Ovary (tissue), 9 donors: ENCODE measurements around the gene CH25H. TPM values are rescaled to one million over a fixed set of nuclear protein-coding genes. Genes with fewer than 3 reads are reported as not detected.
"Not testable (repeated sequence)": the region's sequence is repeated elsewhere in the genome, so short reads cannot be mapped to it uniquely, and the experiment has no call there.

ENCODE experiments used
- DNase-seq, 5 donors: peaks; one replicate each; pipeline ENCODE4 v3.0.0-alpha.2; 2019 to 2020
- H3K27ac ChIP-seq, 2 donors: fragments of 200-600 bp; one replicate each; pipeline versions ENCODE4 v1.5.1 to v1.8.0; 2019 to 2022
- H3K27me3 ChIP-seq: fragments of 200-600 bp; one replicate; pipeline ENCODE4 v1.8.0; 2022
- H3K36me3 ChIP-seq: fragments of 200-600 bp; sonication (generic); one replicate; pipeline ENCODE4 v1.5.1; 2019
- H3K4me1 ChIP-seq: one replicate; pipeline ENCODE4 v1.8.1; 2013; ENCODE audit warnings: mild to moderate bottlenecking, moderate library complexity; ENCODE audit not compliant: insufficient read depth
- H3K4me3 ChIP-seq: fragments of 200-600 bp; sonication (generic); one replicate; pipeline ENCODE4 v1.5.1; 2017
- H3K9me3 ChIP-seq, 2 donors: fragments of 200-600 bp in 1 of 2; sonication (generic) in 1 of 2; one replicate each; pipeline versions ENCODE4 v1.5.1 to v1.8.1; 2013 to 2019; ENCODE audit warnings: mild to moderate bottlenecking in 1 of 2, moderate library complexity in 1 of 2
- EP300 ChIP-seq: sonication (generic); formaldehyde crosslinking; IDR thresholded peaks from one replicate; pipeline ENCODE4 v1.6.1; 2017; ENCODE audit warnings: antibody characterized with exemption
- POLR2A ChIP-seq: fragments of 450-650 bp; IDR thresholded peaks from one replicate; pipeline ENCODE4 v1.6.1; 2017; ENCODE audit warnings: antibody characterized with exemption, mild to moderate bottlenecking, moderate library complexity
- WGBS, 3 donors: extraction: QIAGEN DNeasy Blood & Tissue Kit in 1 of 3; methylation state at CpG; one replicate each; pipeline versions ENCODE4 v1.1.5 to v1.1.7; 2013 to 2017; 5-methylcytosine and 5-hydroxymethylcytosine counted together
- intact Hi-C, 4 donors: fragments of 100-400 bp; cut with DNase I; formaldehyde crosslinking; loops; one replicate each; pipeline versions ENCODE4 v1.11.0 to v1.15.1; 2022 to 2023
- polyA plus RNA-seq, 2 donors: library from polyadenylated mRNA; stranded (reverse); fragments of 200-250 nt in 1 of 2; fragments of 350-450 nt in 1 of 2; fragmentation: Illumina TruSeq in 1 of 2; extraction: RNeasy Lipid Tissue Mini Kit (QIAGEN cat#74804) in 1 of 2; gene quantifications; one replicate each; pipeline ENCODE4 v1.2.3, GENCODE V29; 2013 to 2014
- total RNA-seq, 7 donors: library from RNA; depleted of rRNA in 2 of 7; stranded (reverse); fragments of >200 nt in 2 of 7; fragmentation: NEBNext Ultra II Directional in 3 of 7; extraction: Animal tissue kit (Norgen Biotek cat#: 25700) in 3 of 7; gene quantifications; one replicate each; pipeline versions ENCODE4 v1.1.0 to v1.2.4, GENCODE V29; 2016 to 2023
- TF ChIP-seq, protein P1 (sequence below), 3 donors: fragments of 450-650 bp in 2 of 3; fragments of 200-600 bp in 1 of 3; IDR thresholded peaks; one replicate each; pipeline versions ENCODE4 v1.5.1 to v1.8.0; 2016 to 2022; ENCODE audit warnings: antibody characterized with exemption in 3 of 3, mild to moderate bottlenecking in 1 of 3
- donor health status: DM: no; HTN: no; CAD: no; lungs with moderate emphysema.
- donor health status: DM: no; HTN: no; CAD: no.
- donor health status: Bipolar disorder and iron deficiency.
- donor health status: DM: yes; HTN: yes; CAD: no.
- donor health status: DM: no; HTN: no; CAD: no.
- donor health status: DM: yes; HTN: yes; CAD: no.

Gene CH25H
- total and polyA plus RNA-seq, 9 donors, result 0.22 to 3.8 (median 1.6) TPM

DNA sequence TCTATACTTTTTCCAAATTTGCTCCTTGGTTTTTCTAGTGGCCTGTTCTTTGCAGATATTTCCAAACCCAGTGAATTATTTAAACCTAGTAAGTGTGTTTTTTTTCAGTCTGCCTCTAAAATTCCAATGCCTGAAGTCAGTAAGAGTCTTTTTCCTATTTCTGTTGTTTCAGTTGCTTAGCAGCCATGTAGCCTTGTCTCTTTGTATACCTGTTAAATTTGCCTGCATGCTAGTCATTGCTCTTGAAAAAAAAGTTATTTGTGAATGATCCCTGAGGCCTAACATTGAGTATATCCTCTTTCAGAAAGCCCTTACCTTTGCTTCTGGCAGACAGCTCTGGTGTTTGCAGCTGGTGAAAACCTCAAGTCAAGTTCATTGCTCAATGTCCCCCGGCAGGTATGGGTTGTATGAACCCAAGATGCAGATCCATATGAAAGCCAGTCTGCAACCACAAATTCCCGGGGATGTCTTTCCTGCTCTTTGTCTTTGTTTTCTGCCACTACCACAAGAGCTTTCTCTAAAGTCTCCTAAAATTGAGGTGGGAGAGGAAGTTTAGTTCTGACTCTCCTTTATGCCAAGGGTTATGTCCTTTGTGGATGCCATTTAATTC lies 35.7 kb downstream of the CH25H start:
- Histone ChIP-seq H3K4me3 (no peak overlapping the region), H3K4me1 (no peaks in the 10 kb centered on the region), H3K27me3 (no peaks in the 10 kb centered on the region), H3K9me3 (no peaks in the 10 kb centered on the region), H3K27ac (no peak overlapping the region), H3K36me3 (no peaks in the 10 kb centered on the region)
- 89 to 98% (median 95%) methylated on average over 2 of the region's 2 CpGs for WGBS, 3 donors
- TF ChIP-seq EP300 (no peak), POLR2A (no peak)
- TF ChIP-seq, protein P1, sequence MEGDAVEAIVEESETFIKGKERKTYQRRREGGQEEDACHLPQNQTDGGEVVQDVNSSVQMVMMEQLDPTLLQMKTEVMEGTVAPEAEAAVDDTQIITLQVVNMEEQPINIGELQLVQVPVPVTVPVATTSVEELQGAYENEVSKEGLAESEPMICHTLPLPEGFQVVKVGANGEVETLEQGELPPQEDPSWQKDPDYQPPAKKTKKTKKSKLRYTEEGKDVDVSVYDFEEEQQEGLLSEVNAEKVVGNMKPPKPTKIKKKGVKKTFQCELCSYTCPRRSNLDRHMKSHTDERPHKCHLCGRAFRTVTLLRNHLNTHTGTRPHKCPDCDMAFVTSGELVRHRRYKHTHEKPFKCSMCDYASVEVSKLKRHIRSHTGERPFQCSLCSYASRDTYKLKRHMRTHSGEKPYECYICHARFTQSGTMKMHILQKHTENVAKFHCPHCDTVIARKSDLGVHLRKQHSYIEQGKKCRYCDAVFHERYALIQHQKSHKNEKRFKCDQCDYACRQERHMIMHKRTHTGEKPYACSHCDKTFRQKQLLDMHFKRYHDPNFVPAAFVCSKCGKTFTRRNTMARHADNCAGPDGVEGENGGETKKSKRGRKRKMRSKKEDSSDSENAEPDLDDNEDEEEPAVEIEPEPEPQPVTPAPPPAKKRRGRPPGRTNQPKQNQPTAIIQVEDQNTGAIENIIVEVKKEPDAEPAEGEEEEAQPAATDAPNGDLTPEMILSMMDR (IDR thresholded peaks at IDR 0.05), result no peak
- intact Hi-C loops, result no loop called here
- no peak for DNase-seq

DNA sequence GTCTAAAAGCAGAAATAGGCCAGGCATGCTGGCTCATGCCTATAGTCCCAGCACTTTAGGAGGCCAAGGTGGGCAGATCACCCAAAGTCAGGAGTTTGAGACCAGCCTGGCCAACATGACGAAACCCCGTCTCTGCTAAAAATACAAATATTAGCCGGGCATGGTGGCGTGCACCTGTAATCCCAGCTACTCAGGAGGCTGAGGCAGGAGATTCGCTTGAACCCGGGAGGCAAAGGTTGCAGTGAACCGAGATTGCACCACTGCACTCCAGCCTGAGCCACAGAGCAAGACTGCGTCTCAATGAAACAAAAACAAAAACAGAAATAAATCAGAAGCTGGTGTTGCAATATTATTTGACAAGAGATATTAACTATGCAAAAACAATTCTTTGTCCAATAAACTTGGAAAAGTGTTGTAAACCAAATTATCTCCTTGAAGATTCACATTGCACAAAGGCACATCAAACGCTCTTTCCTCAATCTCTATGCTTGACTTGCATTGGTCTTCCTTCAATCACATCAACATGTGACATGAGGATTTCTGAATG lies 38.7 kb downstream of the CH25H start:
- H3K4me3 ChIP-seq, H3K9me3 ChIP-seq, H3K4me1 ChIP-seq, intact Hi-C loops, H3K27me3 ChIP-seq, H3K36me3 ChIP-seq, H3K27ac ChIP-seq: not testable (repeated sequence)
- peak in 1 of 5 donors; percentile 16 for DNase-seq
- WGBS, 3 donors, result 54 to 62% (median 54%) methylated on average over 9 of the region's 9 CpGs

DNA sequence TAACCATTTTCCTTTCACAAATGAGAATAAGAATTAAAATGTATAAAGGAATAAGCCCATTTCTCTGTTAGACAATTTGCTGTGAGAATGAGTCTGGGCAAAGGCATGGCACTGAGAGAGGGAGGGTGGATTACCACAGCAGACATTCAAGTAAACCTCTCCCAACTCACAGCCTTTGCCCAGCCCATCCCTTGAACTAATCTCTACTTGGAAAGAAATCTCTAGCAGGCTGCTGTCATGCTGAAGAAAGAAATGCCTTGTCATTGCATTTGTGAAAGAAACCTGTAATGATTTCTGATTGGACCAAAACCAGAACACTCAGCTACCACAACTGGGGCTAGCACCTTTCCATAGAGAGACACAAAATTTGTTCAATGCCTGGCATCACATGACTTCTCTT lies 39.2 kb downstream of the CH25H start:
- Histone ChIP-seq H3K9me3 (no peaks in the 10 kb centered on the region), H3K27ac (no peak overlapping the region), H3K4me1 (no peaks in the 10 kb centered on the region), H3K27me3 (no peaks in the 10 kb centered on the region), H3K36me3 (no peaks in the 10 kb centered on the region), H3K4me3 (no peak overlapping the region)
- TF ChIP-seq EP300, result no peak
- TF ChIP-seq, protein P1 (IDR thresholded peaks at IDR 0.05), result no peak
- no peak for TF ChIP-seq POLR2A
- no peak for DNase-seq
- intact Hi-C loops, result no loop called here

DNA sequence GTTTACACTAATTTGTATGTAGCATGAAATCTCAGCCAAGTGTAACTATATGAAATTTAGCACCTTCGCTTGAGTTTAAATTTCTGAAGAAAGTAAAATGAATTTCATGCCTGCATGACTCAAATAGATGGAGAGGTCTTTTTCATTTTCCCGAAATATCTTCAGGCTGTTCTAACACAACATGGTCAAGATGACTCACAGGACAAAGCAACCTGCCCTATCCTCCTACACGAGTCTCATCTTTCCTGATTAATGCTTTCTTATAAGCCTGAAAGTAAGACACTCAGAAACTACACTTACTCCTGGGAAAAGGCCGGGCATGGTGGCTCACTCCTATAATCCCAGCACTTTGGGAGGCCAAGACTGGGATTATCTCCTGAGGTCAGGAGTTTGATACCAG lies 41.2 kb downstream of the CH25H start:
- H3K4me3 ChIP-seq, result no peak overlapping the region
- intact Hi-C loops, result no loop called here
- WGBS, 3 donors, result 56 to 69% (median 67%) methylated on average over 4 of the region's 4 CpGs
- H3K9me3 ChIP-seq, result no peaks in the 10 kb centered on the region
- DNase-seq, result no peak
- H3K27me3 ChIP-seq, result no peaks in the 10 kb centered on the region
- H3K4me1 ChIP-seq, result no peaks in the 10 kb centered on the region
- TF ChIP-seq POLR2A (no peak), EP300 (no peak)
- TF ChIP-seq, protein P1 (IDR thresholded peaks at IDR 0.05), result no peak
- H3K27ac ChIP-seq, result no peak overlapping the region
- H3K36me3 ChIP-seq, result no peaks in the 10 kb centered on the region

DNA sequence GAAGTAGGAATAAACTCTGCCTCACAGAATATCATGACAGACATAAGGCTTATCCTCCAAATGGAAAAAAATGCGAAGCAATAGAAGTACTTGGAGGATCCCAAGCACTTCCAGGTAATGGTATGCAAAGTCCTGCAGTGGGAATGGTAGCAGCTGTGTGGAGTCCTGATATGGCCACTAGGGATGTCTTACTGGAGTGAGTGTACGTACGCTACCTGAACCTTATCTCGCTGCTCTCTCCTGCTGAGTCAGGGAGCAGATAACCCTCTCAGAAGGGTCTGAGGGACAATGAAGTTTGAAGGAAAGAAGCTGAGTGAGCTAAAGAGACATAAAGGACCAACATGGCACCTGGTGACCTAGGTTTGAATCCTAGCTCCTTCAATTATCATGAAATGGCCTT lies 42.2 kb downstream of the CH25H start:
- H3K4me1 ChIP-seq, result no peaks in the 10 kb centered on the region
- no peak overlapping the region for H3K4me3 ChIP-seq
- 85 to 94% (median 86%) methylated on average over 4 of the region's 4 CpGs for WGBS, 3 donors
- no peaks in the 10 kb centered on the region for H3K9me3 ChIP-seq
- no peak overlapping the region for H3K27ac ChIP-seq
- no peak for DNase-seq
- TF ChIP-seq POLR2A (no peak), EP300 (no peak)
- TF ChIP-seq, protein P1 (IDR thresholded peaks at IDR 0.05), result no peak
- H3K36me3 ChIP-seq, result no peaks in the 10 kb centered on the region
- intact Hi-C loops, result no loop called here
- no peaks in the 10 kb centered on the region for H3K27me3 ChIP-seq
